Measurements from ENCODE around the gene SMDT1.
A peak's percentile ranks its signal among the peaks of the same experiment; 100 is the strongest.
"Not testable (repeated sequence)": the region's sequence is repeated elsewhere in the genome, so short reads cannot be mapped to it uniquely, and the experiment has no call there.

SMDT1 gene

DNA sequence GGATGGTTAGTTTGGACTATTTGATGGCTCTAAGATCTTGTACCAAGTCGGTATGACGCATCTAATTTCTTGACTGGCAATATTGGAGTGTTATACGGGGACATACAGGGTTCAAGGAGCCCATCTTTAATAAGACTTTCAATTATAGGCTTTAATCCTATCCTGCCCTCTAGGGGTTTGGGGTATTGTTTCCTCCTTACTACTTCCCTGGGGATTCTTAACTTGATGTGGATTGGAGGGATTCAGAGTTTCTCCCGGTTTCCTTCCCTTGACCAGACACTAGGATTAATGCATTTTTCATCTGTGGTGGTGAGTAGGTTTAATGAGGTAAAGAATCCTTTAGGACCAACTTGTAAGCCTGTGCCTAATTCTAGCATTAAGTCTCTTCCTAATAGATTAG lies 32.3 kb downstream of the SMDT1 start:
- ATAC-seq (no peak), DNase-seq (no peak)

DNA sequence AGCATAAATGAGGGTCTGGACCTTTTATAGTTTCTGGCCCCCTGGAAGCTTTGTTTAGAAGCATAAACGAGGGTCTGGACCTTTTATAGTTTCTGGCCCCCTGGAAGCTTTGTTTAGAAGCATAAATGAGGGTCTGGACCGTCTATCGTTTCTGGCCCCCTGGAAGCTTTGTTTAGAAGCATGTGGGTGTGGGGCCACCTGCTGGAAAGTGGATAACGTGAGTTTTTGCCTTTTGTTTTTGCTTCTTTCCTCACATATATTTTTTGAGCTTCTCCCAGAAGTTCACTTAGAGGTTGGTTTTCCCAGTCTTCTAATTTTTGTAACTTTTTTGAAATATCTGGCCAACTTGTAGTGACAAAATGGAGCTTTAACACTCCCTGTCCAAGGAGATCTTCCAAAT lies 33.3 kb downstream of the SMDT1 start:
- not testable (repeated sequence) for DNase-seq, ATAC-seq

DNA sequence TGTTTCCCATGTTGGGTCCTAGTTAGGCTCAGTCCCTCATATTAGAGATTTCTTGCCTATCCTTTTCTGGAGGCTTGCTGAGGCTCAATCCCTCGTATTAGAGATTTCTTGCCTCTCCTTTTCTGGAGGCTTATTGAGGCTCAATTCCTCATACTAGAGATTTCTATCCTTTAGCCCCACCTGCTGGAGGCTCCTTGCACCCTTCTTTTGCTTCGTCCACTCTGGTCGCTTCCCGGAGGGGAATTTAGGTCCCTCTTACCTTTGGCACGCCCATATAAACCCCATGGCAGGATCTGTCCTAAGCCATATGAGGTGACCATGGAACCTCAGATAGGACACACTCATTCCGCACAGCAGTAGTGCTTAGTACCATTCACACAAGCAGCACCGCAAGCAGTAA lies 35.2 kb downstream of the SMDT1 start:
- ATAC-seq (no peak), DNase-seq (peak; percentile 26)

DNA sequence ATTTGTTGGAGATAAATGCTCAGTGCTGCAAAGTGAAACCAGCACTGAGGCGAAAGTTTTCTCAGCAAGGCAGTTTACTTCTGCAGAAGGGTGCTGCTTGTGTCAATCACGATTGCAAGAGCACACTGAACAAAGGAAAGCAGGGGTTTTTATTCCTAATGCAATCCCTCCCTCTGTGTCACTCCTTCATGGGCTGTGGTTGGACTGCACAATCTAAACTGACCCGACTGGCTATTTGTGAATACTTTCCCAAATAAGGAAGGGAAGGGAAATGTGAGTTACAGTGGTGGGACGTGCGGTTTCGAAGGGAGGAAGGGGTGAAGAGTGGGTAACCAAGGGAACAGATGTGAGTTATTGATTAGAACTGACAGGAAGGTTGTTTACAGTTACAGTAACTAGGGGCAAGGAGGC lies 35.9 kb downstream of the SMDT1 start:
- not testable (repeated sequence) for ATAC-seq

DNA sequence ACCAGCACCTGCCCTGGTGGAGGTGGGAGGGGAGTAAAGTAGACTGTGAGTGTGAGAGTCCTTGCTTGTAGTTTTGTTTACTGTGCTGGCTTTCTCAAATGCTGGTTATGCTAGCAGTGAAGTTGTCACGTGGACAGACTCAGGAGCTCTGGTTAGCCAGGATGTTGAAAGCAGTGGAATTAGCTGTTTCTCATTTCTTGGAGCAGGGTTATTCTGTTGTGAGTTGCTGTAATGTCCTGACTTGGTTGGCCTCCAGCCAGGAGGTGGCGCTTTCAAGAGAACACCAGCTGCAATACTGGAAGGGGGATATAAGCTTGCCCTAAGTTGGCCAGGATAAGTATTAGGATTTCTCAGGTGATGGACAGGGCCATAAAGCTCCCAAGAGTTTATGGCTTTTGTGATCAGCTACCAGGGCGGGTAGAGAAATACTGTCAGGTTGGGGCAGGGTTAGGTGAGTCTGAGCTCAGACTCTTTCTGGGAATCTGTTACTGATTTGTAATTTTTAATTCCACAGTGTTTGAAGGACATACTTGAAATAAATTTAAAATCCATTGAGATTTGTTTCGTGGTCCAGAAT lies 37.4 kb downstream of the SMDT1 start:
- ATAC-seq (no peak), DNase-seq (no peak)

More for the DNA sequence above, 35.9 kb downstream of the SMDT1 start:
- not testable (repeated sequence) for DNase-seq

DNA sequence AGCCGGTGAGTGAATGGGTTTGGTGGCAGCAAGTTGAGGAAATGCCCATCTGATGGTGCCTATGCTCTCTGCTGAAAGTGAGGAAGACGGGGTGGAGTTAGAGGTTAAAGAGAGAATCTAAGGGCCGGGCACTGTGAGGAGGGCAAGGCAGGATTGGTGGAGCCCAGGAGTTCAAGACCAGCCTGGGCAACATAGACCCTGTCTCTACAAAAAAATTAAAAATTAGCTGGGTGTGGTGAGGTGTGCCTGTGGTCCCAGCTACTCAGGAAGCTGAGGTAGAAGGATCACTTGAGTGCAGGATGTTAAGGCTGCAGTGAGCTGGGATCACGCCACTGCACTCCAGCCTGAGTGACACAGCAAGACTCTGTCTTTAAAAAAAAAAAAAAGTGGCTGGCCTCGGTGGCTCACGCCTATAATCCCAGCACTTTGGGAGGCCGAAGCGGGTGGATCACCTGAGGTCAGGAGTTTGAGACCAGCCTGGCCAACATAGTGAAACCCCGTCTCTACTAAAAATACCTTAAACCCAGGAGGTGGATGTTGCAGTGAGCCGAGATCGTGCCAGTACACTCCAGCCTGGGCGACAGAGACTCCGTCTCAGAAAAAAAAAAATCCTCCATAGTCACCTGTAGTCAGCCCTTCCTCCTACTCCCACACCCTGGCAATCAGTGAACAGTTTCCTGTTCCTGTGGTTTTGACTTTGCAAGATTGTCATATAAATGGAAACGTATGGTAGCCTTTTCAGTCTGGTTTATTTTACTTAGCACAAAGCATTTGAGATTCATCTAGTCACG lies 40.9 kb downstream of the SMDT1 start:
- ATAC-seq (peak; percentile 79), DNase-seq (peak; percentile 40)

DNA sequence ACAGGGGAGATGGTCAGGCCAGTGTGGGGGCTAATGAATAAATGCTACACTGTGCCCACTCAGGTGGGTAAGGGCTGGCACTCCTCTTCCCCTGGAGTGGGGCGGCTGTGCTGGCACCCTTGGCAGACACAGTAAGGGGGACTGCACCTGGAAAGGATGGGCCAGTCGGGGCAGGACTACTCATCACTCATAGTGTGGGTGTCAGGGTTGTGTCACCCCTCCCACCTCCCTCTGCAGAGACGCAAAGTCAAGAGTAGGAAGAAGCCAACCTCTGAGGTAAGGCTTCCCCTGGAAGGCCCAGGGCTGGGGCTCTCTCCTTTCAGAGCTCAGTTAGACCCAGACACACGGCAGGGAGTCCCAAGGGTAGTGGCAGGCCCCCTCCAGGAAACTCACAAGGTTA lies 44.0 kb downstream of the SMDT1 start:
- peak; percentile 64 for ATAC-seq
- DNase-seq = not testable (repeated sequence)

DNA sequence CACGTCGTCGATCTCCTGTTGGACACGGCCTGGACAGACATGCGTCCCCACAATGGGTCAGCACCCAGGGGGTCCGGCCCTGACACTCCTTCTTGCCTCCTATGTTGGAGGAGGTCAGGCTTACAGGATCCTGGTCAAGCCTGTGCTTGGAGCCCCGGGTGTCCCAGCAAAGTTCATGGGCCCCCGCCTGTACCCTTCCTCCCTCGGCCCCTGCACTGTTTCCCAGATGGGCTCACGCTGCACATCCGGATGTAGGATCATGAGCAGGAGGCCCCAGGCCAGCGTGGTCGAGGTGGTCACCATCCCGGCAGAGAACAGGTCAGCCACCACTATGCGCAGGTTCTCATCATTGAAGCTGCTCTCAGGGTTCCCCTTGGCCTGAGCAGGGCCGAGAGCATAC lies 48.1 kb downstream of the SMDT1 start:
- no peak for ATAC-seq

DNA sequence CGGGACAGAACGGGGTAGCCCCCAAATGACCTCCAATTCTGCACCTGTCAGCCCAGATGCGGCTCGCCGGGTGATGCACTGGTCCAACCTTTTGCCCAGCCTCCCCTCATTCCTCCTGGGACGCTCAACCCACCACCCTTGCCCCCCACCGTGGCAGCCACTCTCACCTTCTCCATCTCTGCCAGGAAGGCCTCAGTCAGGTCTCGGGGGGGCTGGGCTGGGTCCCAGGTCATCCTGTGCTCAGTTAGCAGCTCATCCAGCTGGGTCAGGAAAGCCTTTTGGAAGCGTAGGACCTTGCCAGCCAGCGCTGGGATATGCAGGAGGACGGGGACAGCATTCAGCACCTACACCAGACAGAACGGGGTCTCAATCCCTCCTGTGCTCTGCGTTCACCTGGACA lies 48.5 kb downstream of the SMDT1 start:
- DNase-seq, ATAC-seq: not testable (repeated sequence)

More for the DNA sequence above, 48.1 kb downstream of the SMDT1 start:
- no peak for DNase-seq

DNA sequence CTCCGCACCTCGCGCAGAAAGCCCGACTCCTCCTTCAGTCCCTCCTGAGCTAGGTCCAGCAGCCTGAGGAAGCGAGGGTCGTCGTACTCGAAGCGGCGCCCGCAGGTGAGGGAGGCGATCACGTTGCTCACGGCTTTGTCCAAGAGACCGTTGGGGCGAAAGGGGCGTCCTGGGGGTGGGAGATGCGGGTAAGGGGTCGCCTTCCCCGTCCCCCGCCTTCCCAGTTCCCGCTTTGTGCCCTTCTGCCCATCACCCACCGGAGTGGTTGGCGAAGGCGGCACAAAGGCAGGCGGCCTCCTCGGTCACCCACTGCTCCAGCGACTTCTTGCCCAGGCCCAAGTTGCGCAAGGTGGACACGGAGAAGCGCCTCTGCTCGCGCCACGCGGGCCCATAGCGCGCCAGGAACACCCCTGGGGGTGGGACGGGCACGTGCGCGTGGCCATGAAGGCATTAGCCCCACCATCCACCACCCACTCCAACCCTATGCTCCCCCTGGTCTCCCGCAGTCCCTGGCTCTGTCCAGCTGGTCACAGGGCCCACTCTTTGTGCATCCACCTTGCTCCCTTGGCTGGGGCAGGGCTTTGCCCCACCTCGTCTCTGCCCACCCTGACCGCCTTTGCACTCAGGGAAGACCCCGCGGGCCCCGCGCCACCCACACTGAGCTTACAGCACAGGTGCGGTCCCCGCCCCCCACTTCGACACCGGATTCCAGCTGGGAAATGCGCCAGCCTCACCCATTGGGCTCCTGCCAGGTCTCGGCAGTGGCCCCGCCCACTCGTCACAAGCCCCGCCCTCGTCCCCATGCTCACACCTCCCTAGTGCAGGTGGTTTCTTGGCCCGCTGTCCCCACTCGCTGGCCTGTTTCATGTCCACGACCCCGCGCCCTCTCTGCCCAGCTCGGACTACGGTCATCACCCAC lies 49.5 kb downstream of the SMDT1 start:
- not testable (repeated sequence) for ATAC-seq
- DNase-seq = peak; percentile 26

DNA sequence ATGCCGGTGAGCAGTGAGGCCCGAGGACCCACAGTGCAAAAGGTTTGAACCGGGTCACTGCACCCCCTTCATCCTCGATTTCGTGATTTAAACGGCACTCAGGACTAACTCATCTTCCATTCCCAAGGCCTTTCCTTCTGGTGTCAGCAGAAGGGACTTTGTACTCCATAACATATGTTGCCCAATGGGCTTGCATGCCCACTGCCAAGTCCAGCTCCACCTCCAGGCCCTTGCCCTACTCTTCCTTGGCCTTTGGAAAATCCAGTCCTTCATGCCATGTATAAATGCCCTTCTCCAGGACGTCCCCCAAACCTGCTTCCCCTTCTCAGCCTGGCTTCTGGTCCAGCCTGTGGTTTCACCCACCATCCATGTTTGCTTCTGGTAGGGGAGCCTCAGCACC lies 50.7 kb downstream of the SMDT1 start:
- DNase-seq, ATAC-seq: not testable (repeated sequence)

DNA sequence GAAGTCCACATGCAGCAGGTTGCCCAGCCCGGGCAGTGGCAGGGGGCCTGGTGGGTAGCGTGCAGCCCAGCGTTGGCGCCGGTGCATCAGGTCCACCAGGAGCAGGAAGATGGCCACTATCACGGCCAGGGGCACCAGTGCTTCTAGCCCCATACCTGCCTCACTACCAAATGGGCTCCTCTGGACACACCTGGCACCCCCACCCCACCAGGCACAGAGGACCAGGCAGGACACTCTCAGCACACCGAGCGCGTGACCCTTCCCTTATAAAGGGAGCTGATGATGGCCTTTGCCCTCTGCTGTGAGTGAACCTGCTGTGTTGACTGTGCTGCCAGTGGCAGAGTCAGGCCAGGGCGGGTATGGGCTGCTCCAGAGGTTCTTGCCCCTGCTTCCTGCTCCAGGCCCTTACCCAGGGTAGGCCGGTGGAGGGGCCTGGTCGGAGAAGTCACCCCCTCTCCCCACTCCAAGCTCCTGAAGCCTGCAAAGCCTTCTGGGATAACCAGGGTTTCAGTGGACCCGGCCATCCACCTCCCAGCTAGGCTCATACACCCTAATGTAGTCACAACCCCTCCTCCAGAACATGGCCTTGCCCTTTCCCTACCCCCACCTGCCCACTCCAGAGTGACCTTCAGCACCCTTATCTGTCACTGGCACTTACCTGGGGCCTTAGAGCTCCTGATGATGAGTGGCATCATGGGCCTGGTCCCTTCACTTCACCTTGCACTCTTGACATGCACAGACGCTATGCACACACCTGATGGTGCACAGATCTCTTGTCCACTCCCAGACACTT lies 51.3 kb downstream of the SMDT1 start, which contains the start of gene CYP2D6:
CYP2D6 (minus strand) TSS at position 172 of the 793 bp plus-strand sequence; CDS start at position 153, 19 bp downstream.
- not testable (repeated sequence) for DNase-seq, ATAC-seq

DNA sequence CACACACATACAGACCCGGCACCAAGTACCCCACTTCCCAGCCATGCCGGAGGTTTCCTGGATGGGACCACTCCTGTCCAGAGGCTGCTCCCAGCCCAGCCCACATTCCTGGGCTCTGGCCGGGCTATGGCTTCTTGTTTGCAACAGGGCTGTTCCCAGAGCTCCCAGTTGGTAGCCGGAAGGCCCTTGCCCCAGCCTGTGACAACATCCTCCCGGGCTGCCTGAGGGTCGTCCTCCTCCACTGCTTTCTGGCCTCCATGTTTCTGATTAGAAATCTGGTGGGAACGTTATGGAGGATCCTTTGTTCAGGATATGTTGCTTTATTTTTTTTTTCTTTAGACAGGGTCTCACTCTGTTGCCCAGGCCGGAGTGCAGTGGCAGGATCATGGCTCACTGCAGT lies 52.1 kb downstream of the SMDT1 start:
- DNase-seq = no peak
- ATAC-seq = no peak

DNA sequence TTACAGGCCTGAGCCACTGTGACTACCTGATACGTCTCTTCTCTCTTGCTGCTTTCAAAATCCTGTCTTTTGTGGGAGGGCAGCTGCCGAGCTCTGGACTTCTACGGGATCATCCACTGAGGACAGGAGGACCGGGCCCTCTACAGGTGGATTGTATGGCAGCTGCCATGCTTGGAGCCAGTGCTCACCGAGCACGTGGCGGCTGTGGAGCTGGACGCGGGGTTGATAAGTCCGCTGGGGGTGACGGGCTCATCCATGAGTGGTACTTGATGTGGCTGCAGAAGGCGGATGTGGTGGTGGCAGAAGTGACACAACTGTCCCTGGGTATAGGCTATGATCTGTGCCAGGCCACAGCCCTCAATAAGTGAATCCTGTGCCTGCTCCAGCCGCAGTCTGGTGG lies 53.0 kb downstream of the SMDT1 start:
- ATAC-seq = no peak
- no peak for DNase-seq

All from stimulated activated naive CD8-positive, alpha-beta T cell treated with anti-CD3 and anti-CD28 coated beads, Interleukin-15, Interleukin-2, amounts not matched to agents 100 U/mL and 50 U/mL, for 24 hours (primary cell).